Measurements from ENCODE around the gene SDC4. TPM values are rescaled to one million over a fixed set of nuclear protein-coding genes. Genes with fewer than 3 reads are reported as not detected.

The SDC4 gene
- total and polyA plus RNA-seq, 9 of the 15 experiments (the other 6 are each of a cell fraction or from before 2014, with no cell fraction given) = 2.1 to 10.7 (median 6.3) TPM

DNA sequence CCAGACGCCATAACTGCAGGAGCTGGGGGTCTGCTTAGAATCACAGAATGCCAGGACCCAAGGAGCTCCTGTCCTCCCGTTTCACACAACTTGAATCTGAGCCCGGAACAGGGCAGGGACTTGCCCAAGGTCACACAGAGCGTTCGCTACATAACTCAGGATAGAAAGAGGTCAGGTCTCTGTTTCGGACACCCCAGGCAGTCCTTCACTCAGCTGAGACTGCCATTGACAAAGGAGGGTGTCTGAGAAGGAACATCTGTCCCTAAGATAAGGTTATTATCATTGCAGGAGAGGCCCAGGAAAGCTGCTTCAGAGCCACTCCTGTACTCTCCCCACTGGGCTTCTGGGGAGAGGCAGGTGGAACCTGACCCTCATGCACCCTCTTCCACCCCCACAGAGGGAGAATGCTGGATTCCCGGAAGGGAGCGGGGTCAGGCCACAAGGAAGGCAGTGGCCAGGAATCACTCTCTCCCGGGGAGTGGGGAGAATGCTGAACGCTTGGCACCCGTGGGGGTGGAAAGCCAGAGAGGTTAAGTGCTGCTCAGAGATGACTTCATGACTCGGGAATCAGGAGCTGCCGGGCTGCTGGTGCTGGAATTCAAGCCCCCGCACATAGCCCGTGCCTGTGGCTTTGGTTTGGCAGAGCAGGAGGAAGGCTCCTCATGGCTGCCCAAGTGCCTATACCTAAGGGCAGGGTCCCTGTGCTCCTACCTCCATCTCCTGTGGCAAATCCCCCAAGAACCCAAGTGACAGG is 10.7 kb downstream of the SDC4 start (continued):
- TF ChIP-seq TFAM (CRISPR knock-in tag; conservative IDR thresholded peaks at IDR 0.05) = no peak
- TF ChIP-seq PHB2 (IDR thresholded peaks at IDR 0.05; ENCODE audit: low read depth) = peak; percentile 49; the same call in 1 of the 2 replicates
- peak; percentile 69; the same call in 1 of the 2 replicates for TF ChIP-seq KLF16 (IDR thresholded peaks at IDR 0.05)
- TF ChIP-seq SAFB2 (IDR thresholded peaks at IDR 0.05; ENCODE audit: borderline replicate concordance, low read depth, low read length, severe bottlenecking) = no peak
- TF ChIP-seq RNF2 (IDR thresholded peaks at IDR 0.05) = 0 out of 2 replicates have a peak, but pooled peaks have one; percentile 45
- no peak for TF ChIP-seq DDX20 (tag; IDR thresholded peaks at IDR 0.05; ENCODE audit: low read depth)
- no peak for TF ChIP-seq RBBP5 (IDR thresholded peaks at IDR 0.05; ENCODE audit: borderline replicate concordance, insufficient read depth, low read length, poor library complexity, severe bottlenecking)
- TF ChIP-seq ZNF785 (CRISPR knock-in tag; IDR thresholded peaks at IDR 0.05) = no peak
- TF ChIP-seq ARID1B (IDR thresholded peaks at IDR 0.05) = peak; percentile 90
- peak; percentile 52 for TF ChIP-seq BCOR (IDR thresholded peaks at IDR 0.05)
- peak; percentile 78 for TF ChIP-seq SMARCA4 (IDR thresholded peaks at IDR 0.05)
- 0 out of 4 replicates have a peak, but pooled peaks of 1 of the 2 experiments have one; percentile 13 for TF ChIP-seq NRF1 (conservative IDR thresholded peaks at IDR 0.05 in 1 of 2, IDR thresholded peaks at IDR 0.05 in 1 of 2)
- TF ChIP-seq PML (IDR thresholded peaks at IDR 0.05; ENCODE audit: low read length) = peak; percentile 16; the same call in 1 of the 2 replicates
- no peak for TF ChIP-seq ZNF23 (CRISPR knock-in tag; IDR thresholded peaks at IDR 0.05)
- TF ChIP-seq SMAD4 (CRISPR knock-in tag; conservative IDR thresholded peaks at IDR 0.05) = peak; percentile 79
- peak; percentile 32 for TF ChIP-seq ZFP36 (IDR thresholded peaks at IDR 0.05; ENCODE audit: low read depth, low read length, partially characterized antibody)
- TF ChIP-seq RB1 (IDR thresholded peaks at IDR 0.05; ENCODE audit: low read depth) = 0 out of 2 replicates have a peak, but pooled peaks have one; percentile 11
- no peak for TF ChIP-seq ZBTB7A (IDR thresholded peaks at IDR 0.05; ENCODE audit: borderline replicate concordance, control insufficient read depth, low read depth, low read length)
- no peak for TF ChIP-seq GABPB2 (CRISPR knock-in tag; conservative IDR thresholded peaks at IDR 0.05)
- peak; percentile 71 for TF ChIP-seq POLR2AphosphoS5 (IDR thresholded peaks at IDR 0.05; ENCODE audit: control insufficient read depth, insufficient read depth, low read depth, low read length)
- no peak; the same call in 1 of the 2 replicates for TF ChIP-seq HSF4 (CRISPR knock-in tag; IDR thresholded peaks at IDR 0.05; ENCODE audit: borderline replicate concordance)
- TF ChIP-seq RBM15 (IDR thresholded peaks at IDR 0.05; ENCODE audit: insufficient read depth, low read length) = no peak
- TF ChIP-seq NR2C1 (IDR thresholded peaks at IDR 0.05) = 0 out of 2 replicates have a peak, but pooled peaks have one; percentile 12
- no peak; the same call in none of the 2 replicates for TF ChIP-seq NR2C1 (tag; IDR thresholded peaks at IDR 0.05)
- TF ChIP-seq DPF2 (IDR thresholded peaks at IDR 0.05) = peak; percentile 82
- TF ChIP-seq ZNF695 (CRISPR knock-in tag; IDR thresholded peaks at IDR 0.05) = no peak
- TF ChIP-seq ZNF232 (CRISPR knock-in tag; IDR thresholded peaks at IDR 0.05) = no peak
- TF ChIP-seq NCOA1 (IDR thresholded peaks at IDR 0.05; ENCODE audit: low read depth) = peak; percentile 45; the same call in 1 of the 2 replicates
- TF ChIP-seq, protein P1, sequence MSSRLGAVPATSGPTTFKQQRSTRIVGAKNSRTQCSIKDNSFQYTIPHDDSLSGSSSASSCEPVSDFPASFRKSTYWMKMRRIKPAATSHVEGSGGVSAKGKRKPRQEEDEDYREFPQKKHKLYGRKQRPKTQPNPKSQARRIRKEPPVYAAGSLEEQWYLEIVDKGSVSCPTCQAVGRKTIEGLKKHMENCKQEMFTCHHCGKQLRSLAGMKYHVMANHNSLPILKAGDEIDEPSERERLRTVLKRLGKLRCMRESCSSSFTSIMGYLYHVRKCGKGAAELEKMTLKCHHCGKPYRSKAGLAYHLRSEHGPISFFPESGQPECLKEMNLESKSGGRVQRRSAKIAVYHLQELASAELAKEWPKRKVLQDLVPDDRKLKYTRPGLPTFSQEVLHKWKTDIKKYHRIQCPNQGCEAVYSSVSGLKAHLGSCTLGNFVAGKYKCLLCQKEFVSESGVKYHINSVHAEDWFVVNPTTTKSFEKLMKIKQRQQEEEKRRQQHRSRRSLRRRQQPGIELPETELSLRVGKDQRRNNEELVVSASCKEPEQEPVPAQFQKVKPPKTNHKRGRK (tag; IDR thresholded peaks at IDR 0.05) = no peak
- TF ChIP-seq ZNF644 (tag; IDR thresholded peaks at IDR 0.05; ENCODE audit: low read depth) = 0 out of 2 replicates have a peak, but pooled peaks have one; percentile 30

Measured in K562 (cell line).